PC-9 (cell line): ENCODE results near the gene LDLRAD3.

Experiments
- CTCF ChIP-seq: fragments of 200-600 bp; sonication (generic); conservative IDR thresholded peaks from 2 replicates; pipeline ENCODE4 v1.6.1; 2017; ENCODE audit warnings: mixed run types, antibody characterized with exemption, mild to moderate bottlenecking, moderate library complexity
- EZH2 ChIP-seq: fragments of 200-600 bp; sonication (generic); IDR thresholded peaks from 2 replicates; pipeline ENCODE4 v1.8.0; 2017; ENCODE audit warnings: antibody characterized with exemption, low read depth

GRCh38 chr11:36116161-36116560, 172.3 kb downstream of the LDLRAD3 start:
- TF ChIP-seq CTCF (no peak), EZH2 (no peak)
